ENCODE data around the gene PPIA. TPM values are rescaled to one million over a fixed set of nuclear protein-coding genes. Genes with fewer than 3 reads are reported as not detected.

Gene PPIA
- total RNA-seq, 2 donors from 2014 or later: 352 to 366 TPM

- Histone ChIP-seq H3K9me3 (no peaks in the 10 kb centered on the region), H3K27ac (no peak overlapping the region), H3K4me3 (no peak overlapping the region), H3K27me3 (no peaks in the 10 kb centered on the region), H3K36me3 (replicated peaks in 1 of 2; ENCODE audit: insufficient read depth in 1 of 2, low read depth in 2 of 2) (no peaks in the 10 kb centered on the region), H3K4me1 (peaks cover 7% of the 10 kb centered on the region)
- intact Hi-C loops (cut with DNase I): no loop called here
- ATAC-seq (no peak), DNase-seq (no peak)
- TF ChIP-seq CTCF (IDR thresholded peaks at IDR 0.05) (no peak), POLR2A (IDR thresholded peaks at IDR 0.05) (no peak)
- WGBS, 2 donors: 68 to 70% methylated on average over 5 of the region's 5 CpGs
These were observed 6.5 kb upstream of the PPIA start for GRCh38 chr7:44789990-44790389.

GRCh38 chr7:44791278-44792219 lies 4.9 kb upstream of the PPIA start:
- intact Hi-C loops (cut with DNase I): no loop called here
- Histone ChIP-seq H3K4me1 (peaks cover 9% of the 10 kb centered on the region), H3K27ac (no peak overlapping the region), H3K27me3 (no peaks in the 10 kb centered on the region), H3K4me3 (no peak overlapping the region), H3K9me3 (no peaks in the 10 kb centered on the region), H3K36me3 (replicated peaks in 1 of 2; ENCODE audit: insufficient read depth in 1 of 2, low read depth in 2 of 2) (no peaks in the 10 kb centered on the region)
- TF ChIP-seq POLR2A (IDR thresholded peaks at IDR 0.05): no peak
- no peak for TF ChIP-seq CTCF (IDR thresholded peaks at IDR 0.05)
- ATAC-seq (no peak), DNase-seq (no peak)
- 85 to 90% methylated on average over 8 of the region's 8 CpGs for WGBS, 2 donors

GRCh38 chr7:44793919-44794318 lies 2.6 kb upstream of the PPIA start:
- no peaks in the 10 kb centered on the region for H3K27me3 ChIP-seq
- WGBS, 2 donors: 80 to 84% methylated on average over 5 of the region's 5 CpGs
- no peak for ATAC-seq
- H3K4me1 ChIP-seq: peaks cover 10% of the 10 kb centered on the region
- DNase-seq: no peak
- intact Hi-C loops (cut with DNase I): no loop called here
- no peaks in the 10 kb centered on the region for H3K36me3 ChIP-seq (replicated peaks in 1 of 2; ENCODE audit: insufficient read depth in 1 of 2, low read depth in 2 of 2)
- no peaks in the 10 kb centered on the region for H3K9me3 ChIP-seq
- H3K27ac ChIP-seq: no peak overlapping the region
- H3K4me3 ChIP-seq: no peak overlapping the region
- no peak for TF ChIP-seq CTCF (IDR thresholded peaks at IDR 0.05)
- TF ChIP-seq POLR2A (IDR thresholded peaks at IDR 0.05): no peak

GRCh38 chr7:44794331-44794730 lies 2.1 kb upstream of the PPIA start:
- intact Hi-C loops (cut with DNase I): no loop called here
- no peak overlapping the region for H3K27ac ChIP-seq
- WGBS, 2 donors: 33 to 46% methylated on average over 2 to 3 of the region's 3 CpGs

More at GRCh38 chr7:44794331-44794730, 2.1 kb upstream of the PPIA start:
- no peak overlapping the region for H3K4me3 ChIP-seq
- TF ChIP-seq POLR2A (IDR thresholded peaks at IDR 0.05): no peak
- TF ChIP-seq CTCF (IDR thresholded peaks at IDR 0.05): no peak
- H3K9me3 ChIP-seq: no peaks in the 10 kb centered on the region
- H3K4me1 ChIP-seq: peaks cover 12% of the 10 kb centered on the region
- no peak for ATAC-seq
- no peak for DNase-seq
- no peaks in the 10 kb centered on the region for H3K27me3 ChIP-seq
- H3K36me3 ChIP-seq (replicated peaks in 1 of 2; ENCODE audit: insufficient read depth in 1 of 2, low read depth in 2 of 2): no peaks in the 10 kb centered on the region
